Lung (tissue), 12 donors: ENCODE results near the gene PSMD13. TPM values are rescaled to one million over a fixed set of nuclear protein-coding genes. Genes with fewer than 3 reads are reported as not detected.
"Not testable (repeated sequence)": the region's sequence is repeated elsewhere in the genome, so short reads cannot be mapped to it uniquely, and the experiment has no call there.

Experiments
- ATAC-seq: fragments of 200-7000 bp; cut with Tn5 transposase; one replicate; pipeline ENCODE4 v1.9.1; 2020; ENCODE audit warnings: moderate number of reproducible peaks; ENCODE audit not compliant: insufficient read depth, low FRiP score
- DNase-seq, 3 donors: peaks; one replicate each; pipeline ENCODE4 v3.0.0-alpha.2; 2013 to 2017
- H3K27ac ChIP-seq, 2 donors: one replicate each; pipeline ENCODE4 v1.5.1; 2013; ENCODE audit warnings: mild to moderate bottlenecking in 2 of 2, moderate library complexity in 2 of 2, control low read depth in 1 of 2, inconsistent platforms in 1 of 2, low read depth in 1 of 2, low read length in 1 of 2
- H3K27me3 ChIP-seq, 3 donors: one replicate each; pipeline ENCODE4 v1.5.1; 2013; ENCODE audit warnings: low read length in 2 of 3; ENCODE audit not compliant: control insufficient read depth in 3 of 3, insufficient read depth in 3 of 3
- H3K36me3 ChIP-seq, 4 donors: one replicate each; pipeline ENCODE4 v1.5.1; 2013; ENCODE audit warnings: low read length in 4 of 4, mild to moderate bottlenecking in 1 of 4, moderate library complexity in 1 of 4; ENCODE audit not compliant: control insufficient read depth in 4 of 4, insufficient read depth in 4 of 4
- H3K4me1 ChIP-seq, 5 donors: one replicate each; pipeline ENCODE4 v1.5.1; 2013; ENCODE audit warnings: low read length in 5 of 5, mild to moderate bottlenecking in 2 of 5, moderate library complexity in 1 of 5; ENCODE audit not compliant: control insufficient read depth in 5 of 5, insufficient read depth in 5 of 5
- H3K4me3 ChIP-seq: one replicate; pipeline ENCODE4 v1.5.1; 2013; ENCODE audit warnings: mild to moderate bottlenecking, control low read depth, moderate library complexity
- H3K9ac ChIP-seq, 2 donors: one replicate each; pipeline ENCODE4 v1.5.1; 2013; ENCODE audit warnings: low read length in 2 of 2, control low read depth in 1 of 2; ENCODE audit not compliant: insufficient read depth in 1 of 2
- H3K9me3 ChIP-seq, 4 donors: one replicate each; pipeline ENCODE4 v1.5.1; 2013; ENCODE audit warnings: low read length in 3 of 4, mild to moderate bottlenecking in 1 of 4, moderate library complexity in 1 of 4; ENCODE audit not compliant: control insufficient read depth in 4 of 4, insufficient read depth in 3 of 4
- CTCF ChIP-seq: IDR thresholded peaks from 2 replicates; pipeline ENCODE4 v1.5.1; 2012; ENCODE audit warnings: mild to moderate bottlenecking; ENCODE audit errors: control extremely low read depth, extremely low read depth
- WGBS, 2 donors: extraction: QIAGEN DNeasy Blood & Tissue Kit; methylation state at CpG; one replicate each; pipeline ENCODE4 v1.1.7; 2013; 5-methylcytosine and 5-hydroxymethylcytosine counted together
- polyA plus RNA-seq, 2 donors: library from polyadenylated mRNA; stranded (reverse); fragments of 200-250 nt; gene quantifications; one replicate each; pipeline ENCODE4 v1.2.1, GENCODE V29; 2013
- total RNA-seq, 2 donors: library from RNA; depleted of rRNA in 1 of 2; stranded (reverse); fragments of >200 nt in 1 of 2; gene quantifications; one replicate each; pipeline ENCODE4 v1.2.1, GENCODE V29; 2014 to 2021
- donor health status: control.
- donor health status: control.
- donor health status: Bipolar disorder and iron deficiency.
- donor health status: healthy.
- donor health status: DM: yes; HTN: yes; CAD: no.

The PSMD13 gene
- total and polyA plus RNA-seq, 4 donors = 75.2 to 184 (median 145) TPM

- WGBS, 2 donors = 1% methylated on average over 51 to 70 of the region's 70 CpGs
- peak within 1 kb of the TSS; percentile 93 to 95 for H3K9ac ChIP-seq
- H3K27ac ChIP-seq = peak within 1 kb of the TSS; percentile 98 to 99
- peak within 1 kb of the TSS; percentile 99 for H3K4me3 ChIP-seq
- TF ChIP-seq CTCF = no peak
- no peaks in the 10 kb centered on the region for H3K27me3 ChIP-seq
- H3K36me3 ChIP-seq = peaks cover 3 to 9% (median 4%) of the 10 kb centered on the region in 4 donors
- no peaks in the 10 kb centered on the region for H3K9me3 ChIP-seq
- DNase-seq (peak; percentile 86 to 92 (median 86)), ATAC-seq (peak; percentile 92)
- peaks cover 5 to 19% (median 7%) of the 10 kb centered on the region in 5 donors for H3K4me1 ChIP-seq
Measured at GRCh38 chr11:235997-236773, 591 bp upstream of the PSMD13 start, which contains the start of gene SIRT3. Gene SIRT3 (minus strand): TSS chr11:236342. CDS start chr11:236328, 14 bp downstream.

- not testable (repeated sequence) for DNase-seq, H3K9ac ChIP-seq, H3K9me3 ChIP-seq, H3K27ac ChIP-seq, H3K4me3 ChIP-seq, ATAC-seq, H3K27me3 ChIP-seq
- WGBS, 2 donors = 88 to 93% methylated on average over 7 of the region's 7 CpGs
- H3K4me1 ChIP-seq = peaks cover 5 to 19% (median 15%) of the 10 kb centered on the region in 5 donors
- peaks cover 7 to 13% (median 10%) of the 10 kb centered on the region in 4 donors for H3K36me3 ChIP-seq
Measured at GRCh38 chr11:238346-238745, 1.6 kb downstream of the PSMD13 start.

- DNase-seq (no peak), ATAC-seq (no peak)
- Histone ChIP-seq H3K9me3 (no peaks in the 10 kb centered on the region), H3K27me3 (no peaks in the 10 kb centered on the region), H3K4me1 (peaks cover 0 to 16% (median 12%) of the 10 kb centered on the region in 5 donors), H3K9ac (no peak overlapping the region), H3K4me3 (no peak overlapping the region), H3K36me3 (peaks cover 12 to 25% (median 17%) of the 10 kb centered on the region in 4 donors), H3K27ac (no peak overlapping the region)
- no peak for TF ChIP-seq CTCF
- WGBS, 2 donors = 63 to 71% methylated on average over 1 of the region's 1 CpG
Measured at GRCh38 chr11:240315-240714, 3.5 kb downstream of the PSMD13 start.

- H3K36me3 ChIP-seq = peaks cover 19 to 33% (median 27%) of the 10 kb centered on the region in 4 donors
- peaks cover 0 to 11% (median 9%) of the 10 kb centered on the region in 5 donors for H3K4me1 ChIP-seq
- H3K9me3 ChIP-seq = no peaks in the 10 kb centered on the region
- peak overlapping the region in 1 of 2 donors; percentile 37 for H3K27ac ChIP-seq
- ATAC-seq = no peak
- DNase-seq = no peak
- TF ChIP-seq CTCF = no peak
- H3K9ac ChIP-seq = no peak overlapping the region
- no peak overlapping the region for H3K4me3 ChIP-seq
- 97% methylated on average over 5 of the region's 5 CpGs for WGBS, 2 donors
- H3K27me3 ChIP-seq = no peaks in the 10 kb centered on the region
Measured at GRCh38 chr11:241634-242033, 4.9 kb downstream of the PSMD13 start.
